OCI-M1 (cell line): Measurements from ENCODE around the gene GCKR.

Source experiments
- DNase-seq: peaks from one replicate; lab custom pipeline; 2025; lab: John Stamatoyannopoulos, UW

The GCKR gene, protein sequence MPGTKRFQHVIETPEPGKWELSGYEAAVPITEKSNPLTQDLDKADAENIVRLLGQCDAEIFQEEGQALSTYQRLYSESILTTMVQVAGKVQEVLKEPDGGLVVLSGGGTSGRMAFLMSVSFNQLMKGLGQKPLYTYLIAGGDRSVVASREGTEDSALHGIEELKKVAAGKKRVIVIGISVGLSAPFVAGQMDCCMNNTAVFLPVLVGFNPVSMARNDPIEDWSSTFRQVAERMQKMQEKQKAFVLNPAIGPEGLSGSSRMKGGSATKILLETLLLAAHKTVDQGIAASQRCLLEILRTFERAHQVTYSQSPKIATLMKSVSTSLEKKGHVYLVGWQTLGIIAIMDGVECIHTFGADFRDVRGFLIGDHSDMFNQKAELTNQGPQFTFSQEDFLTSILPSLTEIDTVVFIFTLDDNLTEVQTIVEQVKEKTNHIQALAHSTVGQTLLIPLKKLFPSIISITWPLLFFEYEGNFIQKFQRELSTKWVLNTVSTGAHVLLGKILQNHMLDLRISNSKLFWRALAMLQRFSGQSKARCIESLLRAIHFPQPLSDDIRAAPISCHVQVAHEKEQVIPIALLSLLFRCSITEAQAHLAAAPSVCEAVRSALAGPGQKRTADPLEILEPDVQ

GRCh38 chr2:27496357-27497287 is at the start of gene GCKR:
Gene GCKR (plus strand): TSS chr2:27496839. CDS start chr2:27496905, 66 bp downstream.
- DNase-seq = peak; percentile 50

DNA sequence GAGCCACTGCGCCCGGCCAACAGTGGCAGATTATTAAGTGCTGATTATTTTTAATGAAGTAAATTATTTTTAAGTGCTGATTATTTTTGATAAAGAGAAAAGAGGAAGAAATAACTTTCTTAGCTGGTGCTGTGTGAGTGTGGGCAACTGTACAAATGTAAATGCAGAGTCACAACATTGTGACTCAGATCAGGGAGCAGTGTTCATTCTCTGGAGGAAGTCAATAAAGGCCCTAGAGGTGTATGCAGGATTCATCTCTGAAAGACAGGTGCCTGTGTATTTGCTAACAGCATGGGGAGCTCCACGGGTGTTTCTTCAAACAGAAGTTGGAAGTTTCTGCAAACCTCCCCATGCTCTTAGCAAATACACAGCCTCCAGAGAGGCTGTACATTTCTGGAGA is 48.3 kb upstream of the GCKR start:
- DNase-seq = no peak

- DNase-seq = no peak
These were observed 45.5 kb upstream of the GCKR start for GRCh38 chr2:27451095-27451494.

DNA sequence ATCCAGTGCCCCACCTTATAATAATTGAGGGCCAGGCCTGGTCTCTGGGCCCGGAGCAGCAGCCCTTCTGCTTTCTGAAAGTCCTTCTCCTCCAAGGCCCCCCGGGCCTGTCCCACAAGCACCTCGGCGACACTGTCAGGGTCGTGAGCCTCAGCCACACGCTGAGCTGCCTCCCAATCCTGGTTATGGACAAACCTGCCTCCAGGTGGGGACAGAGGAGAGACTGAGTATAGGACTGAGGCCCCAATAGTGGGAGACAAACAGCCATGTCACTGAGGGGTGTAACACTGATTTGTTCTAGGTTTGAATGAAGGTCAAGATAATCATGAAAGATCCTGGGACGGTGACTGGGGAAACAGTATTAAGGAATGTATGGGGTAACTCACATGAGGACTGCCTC is 42.7 kb upstream of the GCKR start:
- DNase-seq = no peak

DNA sequence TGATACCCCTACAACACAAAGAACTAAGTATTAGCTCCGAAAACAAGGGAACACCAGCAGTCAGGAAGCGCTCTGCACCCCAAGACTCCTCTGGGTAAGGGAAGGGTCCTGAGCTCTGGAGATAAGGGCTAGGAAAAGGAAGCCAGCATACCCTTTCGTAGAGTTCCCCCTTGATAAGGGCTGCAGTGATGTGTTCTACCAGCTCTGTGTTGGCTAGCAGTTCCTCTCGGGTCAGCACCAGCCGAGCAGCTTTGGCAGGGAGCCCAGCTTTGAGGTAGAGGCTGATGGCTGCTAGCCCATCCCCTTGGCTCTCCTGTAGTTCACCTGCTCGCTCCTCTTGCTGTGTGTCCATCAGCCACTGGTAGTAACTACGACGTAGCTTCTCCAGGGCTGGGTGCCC is 35.5 kb upstream of the GCKR start:
- peak; percentile 57 for DNase-seq

- DNase-seq = no peak
These were observed 32.2 kb upstream of the GCKR start for GRCh38 chr2:27464443-27464842.

DNA sequence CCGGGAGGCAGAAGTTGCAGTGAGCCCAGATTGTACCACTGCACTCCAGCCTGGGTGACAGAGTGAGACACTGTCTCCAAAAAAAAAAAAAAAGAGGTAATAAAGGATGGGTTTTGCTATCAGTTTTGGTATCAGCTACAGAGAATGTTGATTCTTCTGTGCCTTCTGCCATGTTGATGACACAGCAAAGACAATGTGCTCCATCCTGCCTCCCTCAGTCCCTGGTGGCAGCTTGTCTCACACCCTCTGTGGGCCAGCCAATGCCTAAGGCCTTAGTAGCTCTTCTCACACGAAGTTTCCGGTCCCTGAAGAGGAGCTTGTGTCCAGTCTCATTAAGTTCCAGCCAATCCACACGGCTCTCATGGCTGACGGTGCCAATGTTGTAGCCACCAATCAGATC is 24.7 kb upstream of the GCKR start:
- DNase-seq = peak; percentile 8

DNA sequence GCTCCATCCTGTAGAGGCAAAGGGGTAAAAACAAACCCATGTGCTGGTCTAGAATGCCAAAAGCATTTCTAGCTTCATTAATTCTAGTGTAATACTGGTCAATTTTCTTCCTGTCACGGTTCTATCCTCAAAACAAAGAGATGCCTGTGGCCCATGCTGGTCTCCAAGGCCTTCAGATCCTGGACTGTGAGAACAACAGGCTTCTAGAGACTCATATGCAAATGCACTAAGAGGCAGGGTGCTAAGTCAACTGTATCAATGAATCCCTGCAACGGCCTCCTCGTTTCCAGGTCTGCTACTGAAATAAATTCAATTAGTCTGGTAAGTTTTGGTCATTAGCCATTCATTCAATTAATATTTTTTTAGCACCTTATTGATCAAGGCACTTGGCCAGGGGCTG is 11.1 kb upstream of the GCKR start:
- DNase-seq = no peak

- peak; percentile 49 for DNase-seq
These were observed 7.5 kb upstream of the GCKR start for GRCh38 chr2:27489118-27489497.

DNA sequence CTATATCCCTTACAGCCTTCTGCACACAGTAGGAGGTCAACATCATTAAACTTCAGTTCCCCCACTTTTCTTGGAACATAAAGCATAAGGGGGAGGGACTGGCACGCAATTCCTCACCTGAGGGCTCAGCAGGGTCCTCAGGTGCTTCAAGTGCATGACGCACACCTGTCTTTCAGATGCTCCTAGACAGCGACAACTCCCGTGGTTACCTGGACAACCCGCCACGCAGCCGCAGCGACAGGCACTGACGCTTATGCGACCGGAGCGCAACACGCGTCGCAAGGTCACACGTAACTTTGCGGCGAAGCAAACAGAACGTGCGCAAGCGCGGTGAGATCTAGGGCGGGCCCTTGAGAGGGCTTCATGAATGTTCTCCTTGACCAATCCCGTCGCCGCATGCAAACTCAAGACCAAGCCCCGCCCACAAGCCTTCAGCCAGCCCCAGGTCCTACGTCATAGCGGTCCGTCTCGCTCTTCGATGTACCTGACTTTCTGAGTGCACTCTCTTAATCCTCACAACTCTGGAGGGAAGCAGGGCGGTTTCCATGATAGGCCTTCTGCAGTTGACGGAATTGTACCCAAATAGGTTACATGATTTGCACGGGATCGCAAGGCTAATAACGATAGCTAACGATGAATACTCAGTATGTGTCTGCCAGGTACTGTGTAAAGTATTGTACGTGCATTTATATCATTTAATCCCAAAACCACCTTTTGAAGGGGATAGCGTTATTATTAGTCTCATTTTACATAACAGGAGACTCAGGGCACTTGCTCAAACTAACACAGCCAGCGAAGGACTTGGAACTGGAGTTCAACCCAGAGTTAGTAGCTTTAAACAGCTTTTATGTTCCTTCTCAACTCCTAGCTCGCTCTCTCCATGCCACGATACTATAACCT is 6.9 kb upstream of the GCKR start, which contains the start of gene IFT172:
IFT172 (minus strand) TSS at position 246 of the 900 bp plus-strand sequence; CDS start at position 156, 90 bp downstream.
- peak; percentile 99 for DNase-seq

- no peak for DNase-seq
These were observed 4.1 kb upstream of the GCKR start for GRCh38 chr2:27492557-27492956.

DNA sequence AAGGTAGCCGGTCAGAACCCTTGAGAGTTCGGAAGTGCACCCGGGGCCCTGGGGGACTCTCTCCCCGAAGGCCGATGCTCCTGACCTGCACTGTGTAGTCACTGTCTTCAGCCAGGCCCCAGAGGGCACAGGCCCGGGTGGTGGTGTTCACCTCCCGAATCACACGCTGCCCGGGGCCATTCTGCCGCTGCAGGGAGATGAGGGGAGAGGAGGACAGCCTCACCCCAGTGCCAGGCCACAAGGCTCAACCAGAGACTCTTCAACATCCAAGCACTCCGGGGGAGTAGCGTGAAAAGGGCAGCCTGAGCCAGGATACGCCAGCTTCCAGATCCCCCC is 2.7 kb upstream of the GCKR start:
- DNase-seq = no peak

DNA sequence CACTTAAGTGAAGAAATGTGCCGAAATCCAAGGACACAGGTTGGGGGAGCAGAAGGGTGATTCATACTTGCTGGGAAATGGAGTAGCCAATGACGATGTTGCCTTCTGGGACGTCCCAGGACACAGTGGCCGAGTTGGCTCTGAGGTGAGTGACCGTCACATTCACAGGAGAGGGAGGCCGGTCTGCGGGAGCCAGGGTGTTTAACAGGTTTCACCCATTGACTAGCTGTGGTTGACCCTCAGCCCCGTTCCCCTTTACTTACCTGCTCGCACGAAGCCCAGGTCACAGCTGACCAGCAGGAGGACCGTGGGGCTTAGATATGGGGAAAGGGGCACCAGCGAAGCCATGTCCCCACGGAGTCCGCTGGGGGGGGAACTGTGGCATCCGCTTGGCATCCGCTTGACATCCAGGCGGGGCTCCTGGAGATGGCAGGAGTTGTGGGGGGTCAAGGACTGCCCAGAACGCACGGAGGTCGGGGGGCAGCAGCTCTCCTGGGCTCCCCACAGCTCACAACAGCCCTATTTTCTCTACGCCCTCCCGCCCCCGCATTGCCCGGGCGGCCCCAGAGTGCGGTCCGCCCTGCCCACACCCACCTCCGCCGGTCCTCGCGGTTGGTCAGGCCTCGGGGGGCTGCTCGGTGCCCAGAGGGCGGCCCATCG is 2.2 kb upstream of the GCKR start:
- DNase-seq = no peak

DNA sequence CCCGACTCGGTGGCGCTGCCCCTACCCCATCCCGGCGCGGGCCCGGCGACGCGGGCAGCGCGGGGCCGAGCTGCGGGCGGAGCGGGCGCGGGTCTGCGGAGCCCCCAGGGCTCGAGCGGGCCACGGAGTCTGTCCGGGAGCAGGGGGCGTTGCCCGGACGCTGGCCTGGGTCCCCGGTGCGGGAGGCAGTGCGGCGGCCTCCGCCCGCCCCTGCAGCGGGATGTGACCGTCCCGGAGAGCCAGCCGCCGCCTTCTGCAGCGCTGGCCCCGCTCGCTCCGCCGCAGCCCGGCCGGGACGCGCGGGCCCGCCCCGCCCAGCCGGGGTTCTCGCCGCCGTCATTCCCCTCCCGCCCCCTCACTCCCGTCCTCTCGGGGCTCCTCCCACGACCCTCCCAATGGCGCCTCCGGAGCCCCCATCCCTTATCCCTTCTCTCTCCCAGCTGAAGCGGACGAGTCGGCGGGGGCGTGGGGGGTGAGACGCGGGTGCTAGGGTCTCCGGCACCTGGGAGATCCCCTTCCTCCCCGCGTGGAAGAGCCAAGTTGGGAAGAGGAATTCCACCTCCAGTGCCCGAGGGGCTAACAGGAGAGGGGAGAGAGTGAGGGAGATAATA is 1.6 kb upstream of the GCKR start, which contains the start of gene FNDC4:
FNDC4 (minus strand) TSS at position 257 of the 611 bp plus-strand sequence. CDS start 521 bp downstream, outside the sequence.
- DNase-seq = no peak

DNA sequence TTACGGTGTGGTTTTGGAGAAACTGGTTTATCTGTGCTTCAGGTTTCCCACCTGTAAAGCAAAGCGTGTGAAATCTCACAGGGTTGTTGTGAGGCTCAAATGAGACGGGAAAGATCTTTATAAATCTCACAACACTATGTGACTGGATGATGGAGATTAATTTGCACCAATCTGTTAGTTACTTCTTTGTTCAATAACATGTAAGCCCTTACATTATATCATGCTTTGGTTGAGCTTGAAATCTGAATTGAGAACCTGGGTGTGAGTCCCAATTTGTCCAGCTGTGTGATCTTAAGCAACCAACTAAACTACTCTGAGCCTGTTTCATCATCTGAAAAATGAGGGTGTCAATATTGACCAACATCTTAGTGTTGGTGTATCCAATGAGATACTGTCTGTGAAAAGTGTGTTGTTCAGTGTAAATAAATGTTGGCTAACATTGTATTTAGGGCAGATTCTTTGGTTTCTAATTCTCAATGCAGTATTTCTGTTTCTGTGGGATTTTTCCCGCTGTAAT is 741 bp upstream of the GCKR start:
- DNase-seq = no peak

DNA sequence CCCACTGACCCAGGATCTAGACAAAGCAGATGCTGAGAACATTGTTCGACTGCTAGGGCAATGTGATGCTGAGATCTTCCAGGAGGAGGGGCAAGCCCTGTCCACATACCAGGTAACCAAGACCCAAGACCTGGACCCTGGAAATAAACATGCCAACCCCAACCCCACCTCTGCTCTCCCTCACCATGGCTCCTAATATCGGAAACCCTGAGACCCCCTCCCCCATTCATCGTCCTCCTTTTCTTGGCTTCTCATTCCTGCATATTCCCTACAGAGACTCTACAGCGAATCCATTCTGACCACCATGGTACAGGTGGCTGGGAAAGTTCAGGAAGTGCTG is 619 bp downstream of the GCKR start:
- DNase-seq = no peak

- DNase-seq = peak; percentile 54
These were observed 2.3 kb downstream of the GCKR start for GRCh38 chr2:27498975-27499374.

- no peak for DNase-seq
These were observed 4.4 kb downstream of the GCKR start for GRCh38 chr2:27501042-27501441.

- no peak for DNase-seq
These were observed 5.5 kb downstream of the GCKR start for GRCh38 chr2:27502142-27502541.

- no peak for DNase-seq
These were observed 9.9 kb downstream of the GCKR start for GRCh38 chr2:27506587-27506986.
